Testis (tissue), 3 donors: ENCODE results near the gene INA. TPM values are rescaled to one million over a fixed set of nuclear protein-coding genes. Genes with fewer than 3 reads are reported as not detected.

Source experiments
- DNase-seq: peaks from one replicate; pipeline ENCODE4 v3.0.0-alpha.2; 2019
- H3K27ac ChIP-seq, 2 donors: fragments of 200-600 bp; sonication (generic); one replicate each; pipeline ENCODE4 v1.5.1; 2019
- H3K27me3 ChIP-seq: fragments of 200-600 bp; sonication (generic); one replicate; pipeline ENCODE4 v1.5.1; 2019
- H3K36me3 ChIP-seq: fragments of 200-600 bp; sonication (generic); one replicate; pipeline ENCODE4 v1.5.1; 2017; ENCODE audit warnings: low read depth; ENCODE audit errors: missing control alignments
- H3K4me1 ChIP-seq: fragments of 200-600 bp; sonication (generic); one replicate; pipeline ENCODE4 v1.5.1; 2019
- H3K4me3 ChIP-seq, 2 donors: fragments of 200-600 bp; sonication (generic); one replicate each; pipeline ENCODE4 v1.5.1; 2017 to 2019
- H3K9me3 ChIP-seq: fragments of 200-600 bp; sonication (generic); one replicate; pipeline ENCODE4 v1.5.1; 2017
- POLR2A ChIP-seq: fragments of 450-650 bp; IDR thresholded peaks from one replicate; pipeline ENCODE4 v1.6.1; 2017; ENCODE audit warnings: antibody characterized with exemption, mild to moderate bottlenecking, moderate library complexity
- WGBS, 2 donors: methylation state at CpG; one replicate each; pipeline ENCODE4 v1.1.5; 2018; 5-methylcytosine and 5-hydroxymethylcytosine counted together
- intact Hi-C: fragments of 100-400 bp; cut with DNase I; formaldehyde crosslinking; loops from one replicate; pipeline ENCODE4 v1.15.1; 2023; ENCODE audit warnings: low total_unique reads
- polyA plus RNA-seq: library from polyadenylated mRNA; stranded (reverse); fragments of 350-450 nt; fragmentation: Illumina TruSeq; extraction: RNeasy Lipid Tissue Mini Kit (QIAGEN cat#74804); gene quantifications from one replicate; pipeline ENCODE4 v1.2.3, GENCODE V29; 2014; ENCODE audit warnings: low read depth, low replicate concordance; ENCODE audit not compliant: insufficient read depth
- total RNA-seq, 2 donors: library from RNA; depleted of rRNA; stranded (reverse); fragments of >200 nt; gene quantifications; one replicate each; pipeline ENCODE4 v1.2.3, GENCODE V29; 2016
- TF ChIP-seq, protein P1 (sequence below), 3 experiments: fragments of 450-650 bp in 2 of 3; fragments of 200-600 bp in 1 of 3; sonication (generic) in 1 of 3; IDR thresholded peaks; one replicate each; pipeline ENCODE4 v1.5.1; 2016 to 2019; ENCODE audit warnings: antibody characterized with exemption in 3 of 3, mild to moderate bottlenecking in 2 of 3, moderate library complexity in 1 of 3

The INA gene
- total and polyA plus RNA-seq, 3 donors from 2014 or later = 4.3 to 7.7 (median 5.2) TPM

DNA sequence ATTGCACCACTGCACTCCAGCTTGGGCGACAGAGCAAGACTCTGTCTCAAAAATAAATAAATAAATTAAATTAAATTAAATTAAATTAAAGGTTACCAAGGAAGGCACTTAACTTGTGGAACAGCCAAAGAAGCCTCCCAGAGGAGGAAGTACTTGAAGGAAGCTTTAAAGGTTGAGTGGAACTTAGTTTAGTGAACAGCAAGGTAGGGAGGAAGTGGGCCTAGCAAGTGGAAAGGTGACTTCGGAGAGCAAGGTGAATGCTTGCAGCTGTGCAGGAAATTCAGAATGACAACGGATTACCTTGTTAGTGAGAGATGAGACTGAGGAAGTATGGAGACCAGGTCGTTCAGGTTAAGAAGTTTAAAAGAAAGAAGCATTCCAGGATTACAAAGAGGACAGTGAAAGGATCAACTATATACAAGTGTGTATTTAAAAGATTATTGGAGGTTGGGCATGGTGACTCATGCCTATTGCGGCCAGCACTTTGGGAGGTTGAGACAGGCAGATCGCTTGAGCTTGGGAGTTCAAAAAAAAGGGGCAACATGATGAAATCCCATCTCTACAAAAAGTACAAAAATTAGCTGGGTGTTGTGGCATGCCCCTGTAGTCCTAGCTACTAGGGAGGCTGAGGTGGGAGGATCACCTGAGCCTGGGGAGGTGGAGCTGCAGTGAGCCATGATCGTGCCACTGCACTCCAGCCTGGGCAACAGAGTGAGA is 44.0 kb upstream of the INA start:
- H3K27me3 ChIP-seq = no peaks in the 10 kb centered on the region
- no peak for DNase-seq
- peaks cover 10% of the 10 kb centered on the region for H3K4me1 ChIP-seq
- 83 to 89% methylated on average over 7 of the region's 7 CpGs for WGBS, 2 donors
- no peak overlapping the region for H3K27ac ChIP-seq
- no peaks in the 10 kb centered on the region for H3K9me3 ChIP-seq
- H3K36me3 ChIP-seq = no peaks in the 10 kb centered on the region
- TF ChIP-seq, protein P1, sequence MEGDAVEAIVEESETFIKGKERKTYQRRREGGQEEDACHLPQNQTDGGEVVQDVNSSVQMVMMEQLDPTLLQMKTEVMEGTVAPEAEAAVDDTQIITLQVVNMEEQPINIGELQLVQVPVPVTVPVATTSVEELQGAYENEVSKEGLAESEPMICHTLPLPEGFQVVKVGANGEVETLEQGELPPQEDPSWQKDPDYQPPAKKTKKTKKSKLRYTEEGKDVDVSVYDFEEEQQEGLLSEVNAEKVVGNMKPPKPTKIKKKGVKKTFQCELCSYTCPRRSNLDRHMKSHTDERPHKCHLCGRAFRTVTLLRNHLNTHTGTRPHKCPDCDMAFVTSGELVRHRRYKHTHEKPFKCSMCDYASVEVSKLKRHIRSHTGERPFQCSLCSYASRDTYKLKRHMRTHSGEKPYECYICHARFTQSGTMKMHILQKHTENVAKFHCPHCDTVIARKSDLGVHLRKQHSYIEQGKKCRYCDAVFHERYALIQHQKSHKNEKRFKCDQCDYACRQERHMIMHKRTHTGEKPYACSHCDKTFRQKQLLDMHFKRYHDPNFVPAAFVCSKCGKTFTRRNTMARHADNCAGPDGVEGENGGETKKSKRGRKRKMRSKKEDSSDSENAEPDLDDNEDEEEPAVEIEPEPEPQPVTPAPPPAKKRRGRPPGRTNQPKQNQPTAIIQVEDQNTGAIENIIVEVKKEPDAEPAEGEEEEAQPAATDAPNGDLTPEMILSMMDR (IDR thresholded peaks at IDR 0.05) = no peak
- TF ChIP-seq POLR2A = no peak
- intact Hi-C loops = no loop called here
- H3K4me3 ChIP-seq = no peak overlapping the region

DNA sequence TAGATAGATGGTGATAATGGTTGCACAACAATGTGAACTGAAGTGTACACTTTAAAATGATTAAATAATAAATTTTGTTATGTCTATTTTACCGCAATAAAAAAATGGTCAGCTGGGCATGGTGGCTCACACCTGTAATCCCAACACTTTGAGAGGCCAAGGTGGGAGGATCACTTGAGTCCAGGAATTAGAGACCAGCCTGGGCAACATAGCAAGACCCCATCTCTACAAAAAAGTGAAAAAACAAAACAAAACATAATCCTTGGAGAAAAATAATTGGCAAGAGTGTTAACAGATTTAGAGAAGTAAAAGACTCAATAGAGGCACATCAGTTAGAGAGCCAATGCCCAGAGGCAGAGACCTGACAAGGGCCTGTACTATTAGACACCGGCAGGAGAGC is 41.2 kb upstream of the INA start:
- Histone ChIP-seq H3K36me3 (no peaks in the 10 kb centered on the region), H3K27me3 (no peaks in the 10 kb centered on the region), H3K27ac (no peak overlapping the region), H3K4me1 (peaks cover 8% of the 10 kb centered on the region), H3K4me3 (no peak overlapping the region), H3K9me3 (no peaks in the 10 kb centered on the region)
- no peak for DNase-seq
- intact Hi-C loops = no loop called here
- WGBS, 2 donors = 94 to 97% methylated on average over 2 of the region's 2 CpGs
- no peak for TF ChIP-seq POLR2A
- TF ChIP-seq, protein P1 (IDR thresholded peaks at IDR 0.05) = no peak

DNA sequence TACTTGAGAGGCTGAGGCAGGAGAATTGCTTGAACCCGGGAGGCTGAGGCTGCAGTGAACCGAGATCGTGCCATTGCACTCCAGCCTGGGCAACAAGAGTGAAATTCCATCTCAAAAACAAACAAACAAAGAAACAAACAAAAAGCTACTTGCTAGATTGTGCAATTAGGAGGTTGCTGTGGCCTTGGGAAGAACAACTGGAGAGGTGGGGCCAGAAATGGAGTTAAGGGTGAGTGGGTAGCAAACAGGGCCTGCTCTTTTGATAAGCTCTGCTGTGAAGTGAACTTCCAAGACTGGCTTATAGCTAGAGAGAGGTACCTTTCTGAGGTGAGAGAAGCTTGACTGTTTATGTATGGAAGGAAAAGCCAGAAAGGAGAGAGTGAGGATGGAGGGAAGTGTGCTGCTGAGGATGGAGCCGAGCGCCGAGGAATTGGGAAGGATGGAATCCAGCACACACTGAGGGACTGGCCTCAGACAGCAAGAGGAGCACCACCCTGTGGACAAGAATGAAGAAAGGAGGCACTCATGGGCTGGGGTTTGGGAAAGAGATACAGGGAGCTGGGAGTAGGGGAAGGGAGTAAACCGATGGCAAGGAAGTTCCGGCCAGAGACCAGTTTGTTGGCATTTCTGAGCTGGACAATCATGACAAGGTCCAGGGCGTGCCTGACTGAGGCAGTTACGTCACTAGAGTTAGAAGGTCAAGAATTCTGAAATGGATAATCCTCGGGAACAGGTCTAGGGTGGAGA is 38.3 kb upstream of the INA start:
- H3K27me3 ChIP-seq = no peaks in the 10 kb centered on the region
- peak; percentile 56 for DNase-seq
- no peak for TF ChIP-seq POLR2A
- TF ChIP-seq, protein P1 (IDR thresholded peaks at IDR 0.05) = peak in 1 of 3 experiments; percentile 27
- intact Hi-C loops = no loop called here
- H3K4me1 ChIP-seq = no peaks in the 10 kb centered on the region
- no peak overlapping the region for H3K4me3 ChIP-seq
- H3K9me3 ChIP-seq = no peaks in the 10 kb centered on the region
- no peaks in the 10 kb centered on the region for H3K36me3 ChIP-seq
- WGBS, 2 donors = 58 to 68% methylated on average over 11 of the region's 11 CpGs
- H3K27ac ChIP-seq = no peak overlapping the region

DNA sequence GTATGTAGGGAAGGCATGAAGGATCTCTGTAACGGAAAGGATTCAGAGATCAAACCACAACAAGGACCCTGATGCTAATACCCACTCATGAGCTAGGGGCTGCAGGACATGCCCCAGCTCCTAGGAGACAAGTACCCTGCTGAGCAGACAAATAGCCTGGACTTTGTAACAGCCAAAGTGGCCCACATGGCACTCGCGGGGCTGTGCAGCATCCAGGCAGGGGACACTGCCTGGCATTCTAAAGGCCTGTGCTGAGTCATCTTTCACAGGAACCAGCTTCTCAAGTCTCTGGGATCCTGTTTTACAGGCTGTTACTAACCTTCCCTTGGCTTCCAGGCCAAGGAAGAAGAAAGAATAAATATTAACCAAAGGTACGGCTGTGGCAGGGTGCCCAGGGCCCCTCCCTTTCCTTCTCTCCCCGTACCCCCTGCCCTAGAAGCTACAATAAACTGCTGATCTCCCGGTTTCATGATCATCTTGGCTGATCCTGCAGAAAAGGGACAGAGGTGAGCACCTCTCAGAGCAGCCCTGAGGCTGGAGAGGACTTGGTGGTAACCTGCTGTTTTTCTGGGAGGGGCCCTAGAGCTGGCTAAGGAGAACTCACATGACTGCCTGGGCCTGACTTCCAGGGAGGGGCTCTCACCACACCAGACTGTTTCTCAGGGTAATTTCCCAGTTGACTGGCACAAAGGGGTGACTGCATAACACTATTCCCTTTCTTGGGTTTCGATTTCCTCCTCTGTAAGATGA is 35.5 kb upstream of the INA start:
- no peaks in the 10 kb centered on the region for H3K9me3 ChIP-seq
- no peak for DNase-seq
- TF ChIP-seq POLR2A = no peak
- TF ChIP-seq, protein P1 (IDR thresholded peaks at IDR 0.05) = no peak
- no peak overlapping the region for H3K27ac ChIP-seq
- 71 to 75% methylated on average over 7 of the region's 7 CpGs for WGBS, 2 donors
- H3K27me3 ChIP-seq = no peaks in the 10 kb centered on the region
- intact Hi-C loops = loop anchor here (10.0 kb wide), 2 partner anchors 167 to 327 kb away; partner anchors contain the start of gene CNNM2
- H3K4me1 ChIP-seq = no peaks in the 10 kb centered on the region
- no peak overlapping the region for H3K4me3 ChIP-seq
- H3K36me3 ChIP-seq = no peaks in the 10 kb centered on the region
